Ovary (tissue), 3 donors: ENCODE measurements around the gene RGS19.

Experiments
- EP300 ChIP-seq: sonication (generic); formaldehyde crosslinking; IDR thresholded peaks from one replicate; pipeline ENCODE4 v1.6.1; 2017; ENCODE audit warnings: antibody characterized with exemption
- POLR2A ChIP-seq: fragments of 450-650 bp; IDR thresholded peaks from one replicate; pipeline ENCODE4 v1.6.1; 2017; ENCODE audit warnings: antibody characterized with exemption, mild to moderate bottlenecking, moderate library complexity
- TF ChIP-seq, protein P1 (sequence below), 3 donors: fragments of 450-650 bp in 2 of 3; fragments of 200-600 bp in 1 of 3; IDR thresholded peaks; one replicate each; pipeline versions ENCODE4 v1.5.1 to v1.8.0; 2016 to 2022; ENCODE audit warnings: antibody characterized with exemption in 3 of 3, mild to moderate bottlenecking in 1 of 3
- donor health status: DM: no; HTN: no; CAD: no.

DNA sequence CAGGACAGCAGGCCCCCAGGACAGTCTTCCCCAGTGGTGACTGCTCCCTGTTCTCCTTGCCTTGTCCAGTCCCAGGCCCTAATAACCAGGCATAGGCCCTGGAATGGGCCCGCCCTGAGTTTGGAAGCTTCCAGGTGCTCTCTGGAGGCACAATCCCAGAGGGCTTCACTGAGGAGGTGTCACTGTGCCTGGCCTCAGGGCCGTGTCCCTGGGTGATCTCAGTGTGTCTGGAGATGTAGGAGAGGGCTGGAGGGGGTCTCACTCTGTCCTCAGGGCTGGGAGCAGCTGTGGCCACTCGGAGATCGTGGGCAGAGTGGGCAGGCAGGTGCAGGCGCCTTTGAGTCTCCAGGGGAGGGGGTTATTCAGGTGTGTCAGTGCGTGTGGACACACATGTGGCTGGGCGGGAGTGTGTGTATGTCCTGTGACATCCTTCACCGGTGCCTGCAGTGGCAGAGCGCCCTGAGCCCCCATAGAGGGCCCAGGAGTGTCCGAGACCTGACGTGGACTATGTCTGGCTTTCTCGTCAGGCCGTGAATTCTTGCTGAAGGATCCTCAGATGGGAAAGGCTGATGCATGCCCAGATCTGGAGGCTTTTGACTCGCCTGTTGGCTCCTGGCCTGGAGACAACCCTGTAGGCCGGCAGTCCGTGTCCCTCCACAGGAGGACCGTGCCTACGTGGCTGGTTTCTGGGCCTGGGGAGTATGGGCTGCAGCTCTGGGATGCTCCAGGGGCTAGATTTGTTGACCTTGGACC is 33.5 kb upstream of the RGS19 start:
- TF ChIP-seq, protein P1, sequence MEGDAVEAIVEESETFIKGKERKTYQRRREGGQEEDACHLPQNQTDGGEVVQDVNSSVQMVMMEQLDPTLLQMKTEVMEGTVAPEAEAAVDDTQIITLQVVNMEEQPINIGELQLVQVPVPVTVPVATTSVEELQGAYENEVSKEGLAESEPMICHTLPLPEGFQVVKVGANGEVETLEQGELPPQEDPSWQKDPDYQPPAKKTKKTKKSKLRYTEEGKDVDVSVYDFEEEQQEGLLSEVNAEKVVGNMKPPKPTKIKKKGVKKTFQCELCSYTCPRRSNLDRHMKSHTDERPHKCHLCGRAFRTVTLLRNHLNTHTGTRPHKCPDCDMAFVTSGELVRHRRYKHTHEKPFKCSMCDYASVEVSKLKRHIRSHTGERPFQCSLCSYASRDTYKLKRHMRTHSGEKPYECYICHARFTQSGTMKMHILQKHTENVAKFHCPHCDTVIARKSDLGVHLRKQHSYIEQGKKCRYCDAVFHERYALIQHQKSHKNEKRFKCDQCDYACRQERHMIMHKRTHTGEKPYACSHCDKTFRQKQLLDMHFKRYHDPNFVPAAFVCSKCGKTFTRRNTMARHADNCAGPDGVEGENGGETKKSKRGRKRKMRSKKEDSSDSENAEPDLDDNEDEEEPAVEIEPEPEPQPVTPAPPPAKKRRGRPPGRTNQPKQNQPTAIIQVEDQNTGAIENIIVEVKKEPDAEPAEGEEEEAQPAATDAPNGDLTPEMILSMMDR (IDR thresholded peaks at IDR 0.05) = no peak
- TF ChIP-seq POLR2A (no peak), EP300 (no peak)
